ENCODE measurements around the gene AP2A1. TPM values are rescaled to one million over a fixed set of nuclear protein-coding genes. Genes with fewer than 3 reads are reported as not detected.

AP2A1 gene
- total RNA-seq, 1 donor from 2014 or later: 32.9 TPM

DNA sequence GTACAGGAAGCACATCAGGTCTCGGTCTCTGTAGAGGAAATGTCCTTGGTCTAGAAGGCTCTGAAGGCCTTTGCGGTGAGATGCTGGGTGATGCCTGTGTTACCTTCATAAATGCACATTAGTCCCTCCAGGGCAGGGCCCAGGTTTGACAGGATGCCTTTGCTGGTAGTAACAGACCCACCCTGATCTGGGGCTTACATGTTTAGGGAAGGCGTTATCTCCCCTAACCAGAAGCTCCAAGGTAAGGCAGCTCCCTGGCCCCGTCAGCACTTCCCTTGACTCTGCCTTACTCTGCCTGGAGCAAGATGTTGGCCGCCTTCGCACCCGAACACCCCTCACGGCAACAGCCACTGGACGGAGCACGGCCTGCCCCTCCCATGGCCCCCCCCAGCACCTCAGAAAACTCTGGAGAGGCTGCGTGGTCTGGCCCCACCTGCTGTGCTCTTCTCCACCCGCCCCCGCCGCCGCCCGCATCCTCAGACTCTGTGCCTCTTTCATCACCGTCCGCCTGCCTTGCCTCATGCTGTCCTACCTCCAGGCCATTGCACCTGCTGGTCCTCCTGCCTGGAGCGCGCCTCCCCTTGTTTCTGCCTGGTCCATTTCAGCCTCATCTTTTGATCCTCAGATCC, 9.1 kb downstream of the AP2A1 start:
- no peak overlapping the region for H3K4me3 ChIP-seq (ENCODE audit: low read length in 3 of 3)
- H3K9ac ChIP-seq (ENCODE audit: low read depth in 1 of 3, low read length in 3 of 3): no peak overlapping the region
- no peak overlapping the region for H3K27ac ChIP-seq (ENCODE audit: low read depth, low read length)
- H3K9me3 ChIP-seq (ENCODE audit: control insufficient read depth in 3 of 3, low read length in 3 of 3): no peaks in the 10 kb centered on the region
- no peaks in the 10 kb centered on the region for H3K27me3 ChIP-seq (ENCODE audit: control insufficient read depth in 3 of 3, insufficient read depth in 3 of 3, low read length in 3 of 3)
- peaks cover 0 to 5% (median 3%) of the 10 kb centered on the region in 3 donors for H3K4me1 ChIP-seq (ENCODE audit: control insufficient read depth in 3 of 3, insufficient read depth in 3 of 3, low read length in 3 of 3)
- peaks cover 0 to 4% (median 2%) of the 10 kb centered on the region in 3 donors for H3K36me3 ChIP-seq (ENCODE audit: control insufficient read depth in 3 of 3, insufficient read depth in 3 of 3, low read length in 3 of 3)

DNA sequence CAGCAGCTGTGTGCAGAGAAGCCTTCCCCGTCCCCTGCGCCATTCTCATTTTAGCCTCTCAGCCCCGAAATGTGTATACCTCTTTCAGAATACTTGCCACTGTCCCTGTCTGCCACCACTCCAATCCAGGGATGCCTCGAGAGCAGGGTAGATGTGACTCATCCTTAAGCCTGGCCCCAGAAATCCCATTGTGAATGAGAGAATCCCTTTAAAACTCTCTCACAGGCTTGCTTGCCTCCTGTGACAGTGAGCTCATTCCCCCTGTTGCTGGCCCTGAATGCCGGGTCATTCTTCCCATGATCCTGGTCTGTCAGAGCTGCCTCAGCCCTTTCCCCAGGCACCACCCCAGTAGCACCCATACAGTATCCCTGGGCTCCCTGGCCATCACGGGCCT, 9.6 kb downstream of the AP2A1 start:
- Histone ChIP-seq H3K27me3 (ENCODE audit: control insufficient read depth in 3 of 3, insufficient read depth in 3 of 3, low read length in 3 of 3) (no peaks in the 10 kb centered on the region), H3K9me3 (ENCODE audit: control insufficient read depth in 3 of 3, low read length in 3 of 3) (no peaks in the 10 kb centered on the region), H3K36me3 (ENCODE audit: control insufficient read depth in 3 of 3, insufficient read depth in 3 of 3, low read length in 3 of 3) (peaks cover 0 to 4% (median 2%) of the 10 kb centered on the region in 3 donors), H3K4me1 (ENCODE audit: control insufficient read depth in 3 of 3, insufficient read depth in 3 of 3, low read length in 3 of 3) (peaks cover 0 to 9% (median 3%) of the 10 kb centered on the region in 3 donors), H3K27ac (ENCODE audit: low read depth, low read length) (no peak overlapping the region), H3K4me3 (ENCODE audit: low read length in 3 of 3) (no peak overlapping the region), H3K9ac (ENCODE audit: low read depth in 1 of 3, low read length in 3 of 3) (no peak overlapping the region)

GRCh38 chr19:49779731-49780555, 13.1 kb downstream of the AP2A1 start:
- H3K27ac ChIP-seq (ENCODE audit: low read depth, low read length): no peak overlapping the region
- no peak overlapping the region for H3K9ac ChIP-seq (ENCODE audit: low read depth in 1 of 3, low read length in 3 of 3)
- peaks cover 17 to 21% (median 20%) of the 10 kb centered on the region in 3 donors for H3K36me3 ChIP-seq (ENCODE audit: control insufficient read depth in 3 of 3, insufficient read depth in 3 of 3, low read length in 3 of 3)
- H3K4me3 ChIP-seq (ENCODE audit: low read length in 3 of 3): no peak overlapping the region
- H3K9me3 ChIP-seq (ENCODE audit: control insufficient read depth in 3 of 3, low read length in 3 of 3): no peaks in the 10 kb centered on the region
- H3K4me1 ChIP-seq (ENCODE audit: control insufficient read depth in 3 of 3, insufficient read depth in 3 of 3, low read length in 3 of 3): peaks cover 0 to 11% (median 3%) of the 10 kb centered on the region in 3 donors
- H3K27me3 ChIP-seq (ENCODE audit: control insufficient read depth in 3 of 3, insufficient read depth in 3 of 3, low read length in 3 of 3): no peaks in the 10 kb centered on the region

- Histone ChIP-seq H3K27ac (ENCODE audit: low read depth, low read length) (no peak overlapping the region), H3K27me3 (ENCODE audit: control insufficient read depth in 3 of 3, insufficient read depth in 3 of 3, low read length in 3 of 3) (no peaks in the 10 kb centered on the region), H3K9me3 (ENCODE audit: control insufficient read depth in 3 of 3, low read length in 3 of 3) (no peaks in the 10 kb centered on the region), H3K36me3 (ENCODE audit: control insufficient read depth in 3 of 3, insufficient read depth in 3 of 3, low read length in 3 of 3) (peaks cover 19 to 21% (median 20%) of the 10 kb centered on the region in 3 donors), H3K4me3 (ENCODE audit: low read length in 3 of 3) (no peak overlapping the region), H3K9ac (ENCODE audit: low read depth in 1 of 3, low read length in 3 of 3) (no peak overlapping the region), H3K4me1 (ENCODE audit: control insufficient read depth in 3 of 3, insufficient read depth in 3 of 3, low read length in 3 of 3) (peaks cover 0 to 11% (median 3%) of the 10 kb centered on the region in 3 donors)
Observed at GRCh38 chr19:49780861-49781260, 14.1 kb downstream of the AP2A1 start.

DNA sequence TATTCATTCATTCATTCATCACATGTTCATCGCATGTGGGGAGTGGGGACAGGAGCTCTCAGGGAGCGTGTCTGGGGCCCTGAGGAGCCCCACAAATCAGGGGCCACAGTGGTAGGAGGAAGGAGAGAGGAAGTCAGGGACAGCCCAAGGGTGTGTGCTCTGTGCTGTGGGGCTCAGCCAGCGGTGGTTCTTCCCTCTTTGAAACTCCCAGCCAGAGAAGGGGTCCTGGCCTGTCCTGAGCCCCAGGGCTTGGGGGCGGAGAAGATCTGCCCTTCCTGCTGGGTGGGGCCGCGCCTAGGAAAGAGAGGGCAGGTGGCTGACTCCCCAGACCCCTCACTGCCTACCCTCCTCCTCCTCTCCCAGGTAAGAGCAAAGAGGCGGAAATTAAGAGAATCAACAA, 14.6 kb downstream of the AP2A1 start:
- Histone ChIP-seq H3K4me3 (ENCODE audit: low read length in 3 of 3) (no peak overlapping the region), H3K4me1 (ENCODE audit: control insufficient read depth in 3 of 3, insufficient read depth in 3 of 3, low read length in 3 of 3) (peaks cover 0 to 12% (median 3%) of the 10 kb centered on the region in 3 donors), H3K27ac (ENCODE audit: low read depth, low read length) (no peak overlapping the region), H3K9me3 (ENCODE audit: control insufficient read depth in 3 of 3, low read length in 3 of 3) (no peaks in the 10 kb centered on the region), H3K36me3 (ENCODE audit: control insufficient read depth in 3 of 3, insufficient read depth in 3 of 3, low read length in 3 of 3) (peaks cover 19 to 22% (median 22%) of the 10 kb centered on the region in 3 donors), H3K9ac (ENCODE audit: low read depth in 1 of 3, low read length in 3 of 3) (no peak overlapping the region), H3K27me3 (ENCODE audit: control insufficient read depth in 3 of 3, insufficient read depth in 3 of 3, low read length in 3 of 3) (no peaks in the 10 kb centered on the region)

DNA sequence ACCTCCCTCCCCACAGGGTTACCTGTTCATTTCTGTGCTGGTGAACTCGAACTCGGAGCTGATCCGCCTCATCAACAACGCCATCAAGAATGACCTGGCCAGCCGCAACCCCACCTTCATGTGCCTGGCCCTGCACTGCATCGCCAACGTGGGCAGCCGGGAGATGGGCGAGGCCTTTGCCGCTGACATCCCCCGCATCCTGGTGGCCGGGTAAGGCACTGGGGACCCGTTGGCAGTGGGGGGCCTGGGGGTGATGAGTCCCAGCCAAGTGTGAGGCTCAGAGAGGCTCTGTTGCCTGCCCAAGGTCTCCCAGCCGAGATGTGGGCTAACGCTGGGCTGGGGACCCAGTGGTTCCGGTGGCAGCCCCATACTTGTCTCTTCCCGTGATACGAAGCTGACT, 15.7 kb downstream of the AP2A1 start:
- Histone ChIP-seq H3K4me1 (ENCODE audit: control insufficient read depth in 3 of 3, insufficient read depth in 3 of 3, low read length in 3 of 3) (peaks cover 0 to 16% (median 3%) of the 10 kb centered on the region in 3 donors), H3K9me3 (ENCODE audit: control insufficient read depth in 3 of 3, low read length in 3 of 3) (no peaks in the 10 kb centered on the region), H3K9ac (ENCODE audit: low read depth in 1 of 3, low read length in 3 of 3) (no peak overlapping the region), H3K27me3 (ENCODE audit: control insufficient read depth in 3 of 3, insufficient read depth in 3 of 3, low read length in 3 of 3) (no peaks in the 10 kb centered on the region), H3K36me3 (ENCODE audit: control insufficient read depth in 3 of 3, insufficient read depth in 3 of 3, low read length in 3 of 3) (peaks cover 21 to 24% (median 23%) of the 10 kb centered on the region in 3 donors), H3K4me3 (ENCODE audit: low read length in 3 of 3) (no peak overlapping the region), H3K27ac (ENCODE audit: low read depth, low read length) (no peak overlapping the region)

DNA sequence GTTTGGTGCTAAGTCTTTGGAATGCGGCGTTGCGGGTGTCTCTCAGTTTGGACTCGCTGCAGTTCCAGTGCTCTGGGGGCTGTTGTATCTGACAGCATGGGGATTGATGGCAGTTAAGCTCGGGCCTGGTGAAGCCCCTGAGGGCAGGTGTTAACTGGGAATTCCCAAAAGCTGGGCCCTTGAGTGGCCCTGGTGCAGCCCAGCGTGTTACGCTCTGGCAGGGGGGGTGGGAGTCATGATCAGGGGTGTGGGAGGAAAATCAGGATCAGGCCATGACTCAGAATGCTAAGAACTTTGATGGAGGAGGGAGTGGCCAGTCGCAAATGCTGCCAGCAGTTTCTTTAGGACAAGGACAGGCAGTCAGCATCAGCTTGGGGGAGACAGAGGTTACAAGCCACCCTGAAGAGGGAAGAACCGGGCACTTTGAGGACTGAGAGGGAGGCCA, 19.6 kb downstream of the AP2A1 start:
- Histone ChIP-seq H3K9ac (ENCODE audit: low read depth in 1 of 3, low read length in 3 of 3) (peak overlapping the region in 1 of 3 donors; percentile 10), H3K36me3 (ENCODE audit: control insufficient read depth in 3 of 3, insufficient read depth in 3 of 3, low read length in 3 of 3) (peaks cover 28 to 37% (median 36%) of the 10 kb centered on the region in 3 donors), H3K4me1 (ENCODE audit: control insufficient read depth in 3 of 3, insufficient read depth in 3 of 3, low read length in 3 of 3) (peaks cover 0 to 7% (median 0%) of the 10 kb centered on the region in 3 donors), H3K27me3 (ENCODE audit: control insufficient read depth in 3 of 3, insufficient read depth in 3 of 3, low read length in 3 of 3) (no peaks in the 10 kb centered on the region), H3K27ac (ENCODE audit: low read depth, low read length) (no peak overlapping the region), H3K9me3 (ENCODE audit: control insufficient read depth in 3 of 3, low read length in 3 of 3) (no peaks in the 10 kb centered on the region), H3K4me3 (ENCODE audit: low read length in 3 of 3) (no peak overlapping the region)

DNA sequence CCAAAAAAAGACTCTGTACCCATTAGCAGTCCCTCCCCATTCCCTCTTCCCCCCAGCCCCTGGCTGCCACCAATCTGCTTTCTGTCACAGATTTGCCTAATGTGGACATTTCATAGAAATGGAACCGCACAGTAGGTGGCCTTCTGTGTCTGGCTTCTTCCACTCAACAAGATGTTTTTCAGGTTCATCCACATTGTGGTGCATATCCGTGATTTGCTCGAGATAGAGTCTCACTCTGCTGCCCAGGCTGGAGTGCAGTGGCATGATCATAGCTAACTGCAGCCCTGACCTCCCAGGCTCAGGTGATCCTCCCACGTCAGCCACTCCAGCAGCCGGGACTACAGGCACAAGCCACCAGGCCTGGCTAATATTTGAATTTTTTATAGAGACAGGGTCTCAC, 20.9 kb downstream of the AP2A1 start:
- Histone ChIP-seq H3K27me3 (ENCODE audit: control insufficient read depth in 3 of 3, insufficient read depth in 3 of 3, low read length in 3 of 3) (no peaks in the 10 kb centered on the region), H3K36me3 (ENCODE audit: control insufficient read depth in 3 of 3, insufficient read depth in 3 of 3, low read length in 3 of 3) (peaks cover 27 to 38% (median 34%) of the 10 kb centered on the region in 3 donors), H3K4me3 (ENCODE audit: low read length in 3 of 3) (no peak overlapping the region), H3K9ac (ENCODE audit: low read depth in 1 of 3, low read length in 3 of 3) (no peak overlapping the region), H3K9me3 (ENCODE audit: control insufficient read depth in 3 of 3, low read length in 3 of 3) (no peaks in the 10 kb centered on the region), H3K4me1 (ENCODE audit: control insufficient read depth in 3 of 3, insufficient read depth in 3 of 3, low read length in 3 of 3) (peaks cover 0 to 5% (median 0%) of the 10 kb centered on the region in 3 donors), H3K27ac (ENCODE audit: low read depth, low read length) (no peak overlapping the region)

GRCh38 chr19:49788857-49789256, 22.1 kb downstream of the AP2A1 start:
- Histone ChIP-seq H3K9ac (ENCODE audit: low read depth in 1 of 3, low read length in 3 of 3) (no peak overlapping the region), H3K9me3 (ENCODE audit: control insufficient read depth in 3 of 3, low read length in 3 of 3) (no peaks in the 10 kb centered on the region), H3K4me1 (ENCODE audit: control insufficient read depth in 3 of 3, insufficient read depth in 3 of 3, low read length in 3 of 3) (peaks cover 0 to 5% (median 0%) of the 10 kb centered on the region in 3 donors), H3K27me3 (ENCODE audit: control insufficient read depth in 3 of 3, insufficient read depth in 3 of 3, low read length in 3 of 3) (no peaks in the 10 kb centered on the region), H3K4me3 (ENCODE audit: low read length in 3 of 3) (no peak overlapping the region), H3K36me3 (ENCODE audit: control insufficient read depth in 3 of 3, insufficient read depth in 3 of 3, low read length in 3 of 3) (peaks cover 28 to 36% (median 33%) of the 10 kb centered on the region in 3 donors), H3K27ac (ENCODE audit: low read depth, low read length) (no peak overlapping the region)

- Histone ChIP-seq H3K36me3 (ENCODE audit: control insufficient read depth in 3 of 3, insufficient read depth in 3 of 3, low read length in 3 of 3) (peaks cover 34 to 49% (median 47%) of the 10 kb centered on the region in 3 donors), H3K9me3 (ENCODE audit: control insufficient read depth in 3 of 3, low read length in 3 of 3) (no peaks in the 10 kb centered on the region), H3K9ac (ENCODE audit: low read depth in 1 of 3, low read length in 3 of 3) (no peak overlapping the region), H3K27me3 (ENCODE audit: control insufficient read depth in 3 of 3, insufficient read depth in 3 of 3, low read length in 3 of 3) (no peaks in the 10 kb centered on the region), H3K4me1 (ENCODE audit: control insufficient read depth in 3 of 3, insufficient read depth in 3 of 3, low read length in 3 of 3) (peaks cover 0 to 5% (median 0%) of the 10 kb centered on the region in 3 donors), H3K27ac (ENCODE audit: low read depth, low read length) (no peak overlapping the region), H3K4me3 (ENCODE audit: low read length in 3 of 3) (no peak overlapping the region)
Observed at GRCh38 chr19:49790866-49791265, 24.1 kb downstream of the AP2A1 start.
